H9 (cell line): Measurements from ENCODE around the gene SOS1. TPM values are rescaled to one million over a fixed set of nuclear protein-coding genes. Genes with fewer than 3 reads are reported as not detected.

ENCODE experiments used
- DNase-seq: peaks from one replicate; pipeline ENCODE4 v3.0.0-alpha.2; 2017
- H2AFZ ChIP-seq: one replicate; pipeline ENCODE4 v1.6.1; 2013; ENCODE audit warnings: mild to moderate bottlenecking, low read length, control low read depth, moderate library complexity
- H2AK5ac ChIP-seq: 2 replicates; pipeline ENCODE4 v1.6.1; 2013; ENCODE audit warnings: low read length, control low read depth, mixed read lengths; ENCODE audit not compliant: insufficient read length
- H2BK120ac ChIP-seq: one replicate; pipeline ENCODE4 v1.6.1; 2013; ENCODE audit warnings: low read depth, mild to moderate bottlenecking, low read length, control low read depth, inconsistent platforms; ENCODE audit not compliant: poor library complexity, severe bottlenecking
- H2BK12ac ChIP-seq: 2 replicates; pipeline ENCODE4 v1.6.1; 2013; ENCODE audit warnings: low read length, control low read depth, mixed read lengths, low read depth; ENCODE audit not compliant: insufficient read length
- H2BK15ac ChIP-seq: 2 replicates; pipeline ENCODE4 v1.6.1; 2013; ENCODE audit warnings: low read depth, low read length, control low read depth
- H2BK20ac ChIP-seq: one replicate; pipeline ENCODE4 v1.6.1; 2013; ENCODE audit warnings: low read depth, mild to moderate bottlenecking, low read length, control low read depth, inconsistent platforms; ENCODE audit not compliant: poor library complexity, severe bottlenecking
- H2BK5ac ChIP-seq: 2 replicates; pipeline ENCODE4 v1.6.1; 2013; ENCODE audit warnings: low read length, control low read depth, mixed read lengths; ENCODE audit not compliant: insufficient read length
- H3K14ac ChIP-seq: 2 replicates; pipeline ENCODE4 v1.6.1; 2013; ENCODE audit warnings: low read length, control low read depth; ENCODE audit not compliant: insufficient read depth
- H3K18ac ChIP-seq: 2 replicates; pipeline ENCODE4 v1.6.1; 2013; ENCODE audit warnings: low read depth, mild to moderate bottlenecking, mixed read lengths, low read length, control low read depth; ENCODE audit not compliant: insufficient read length
- H3K23ac ChIP-seq: 2 replicates; pipeline ENCODE4 v1.6.1; 2013; ENCODE audit warnings: low read length, control low read depth, mixed read lengths, low read depth; ENCODE audit not compliant: insufficient read length
- H3K23me2 ChIP-seq: 2 replicates; pipeline ENCODE4 v1.6.1; 2013; ENCODE audit warnings: low read depth, mild to moderate bottlenecking, mixed read lengths, low read length, control low read depth; ENCODE audit not compliant: insufficient read length, poor library complexity, severe bottlenecking
- H3K27ac ChIP-seq: 2 replicates; pipeline ENCODE4 v1.5.1; 2013; ENCODE audit warnings: low read length, control low read depth, mixed read lengths, low read depth; ENCODE audit not compliant: insufficient read length
- H3K27me3 ChIP-seq: 2 replicates; pipeline ENCODE4 v1.6.1; 2013; ENCODE audit warnings: low read length, control low read depth, inconsistent platforms; ENCODE audit not compliant: insufficient read depth
- H3K4ac ChIP-seq: 2 replicates; pipeline ENCODE4 v1.6.1; 2013; ENCODE audit warnings: low read depth, mild to moderate bottlenecking, control low read depth, inconsistent platforms, low read length, moderate library complexity
- H3K4me1 ChIP-seq: 2 replicates; pipeline ENCODE4 v1.6.1; 2013; ENCODE audit warnings: low read length, control low read depth, inconsistent platforms; ENCODE audit not compliant: insufficient read depth
- H3K4me2 ChIP-seq: 2 replicates; pipeline ENCODE4 v1.6.1; 2013; ENCODE audit warnings: low read length, control low read depth, mixed read lengths; ENCODE audit not compliant: insufficient read length, insufficient read depth
- H3K56ac ChIP-seq: 2 replicates; pipeline ENCODE4 v1.6.1; 2013; ENCODE audit warnings: low read depth, mild to moderate bottlenecking, mixed read lengths, low read length, control low read depth; ENCODE audit not compliant: insufficient read length
- H3K79me1 ChIP-seq: 2 replicates; pipeline ENCODE4 v1.6.1; 2013; ENCODE audit warnings: low read depth, mild to moderate bottlenecking, moderate library complexity, low read length, control low read depth, inconsistent platforms; ENCODE audit not compliant: insufficient read depth, poor library complexity, severe bottlenecking
- H3K79me2 ChIP-seq: 2 replicates; pipeline ENCODE4 v1.6.1; 2013; ENCODE audit warnings: low read length, control low read depth, inconsistent platforms; ENCODE audit not compliant: insufficient read depth
- H3K9ac ChIP-seq: 2 replicates; pipeline ENCODE4 v1.6.1; 2013; ENCODE audit warnings: low read length, control low read depth, mixed read lengths; ENCODE audit not compliant: insufficient read length; ENCODE audit errors: extremely low read depth
- H3K9me3 ChIP-seq: one replicate; pipeline ENCODE4 v1.6.1; 2013; ENCODE audit warnings: low read depth, low read length, inconsistent platforms; ENCODE audit not compliant: control insufficient read depth
- H3T11ph ChIP-seq: one replicate; pipeline ENCODE4 v1.6.1; 2013; ENCODE audit warnings: mild to moderate bottlenecking, low read length, control low read depth, inconsistent platforms
- H4K20me1 ChIP-seq: one replicate; pipeline ENCODE4 v1.6.1; 2013; ENCODE audit not compliant: control insufficient read depth, insufficient read length, insufficient read depth
- H4K5ac ChIP-seq: 2 replicates; pipeline ENCODE4 v1.6.1; 2013; ENCODE audit warnings: low read depth, mild to moderate bottlenecking, mixed read lengths, low read length, control low read depth; ENCODE audit not compliant: insufficient read length
- H4K8ac ChIP-seq: replicated peaks from 2 replicates; pipeline ENCODE4 v1.6.1; 2013; ENCODE audit warnings: low read length, control low read depth, mixed read lengths, low read depth; ENCODE audit not compliant: insufficient read length
- H4K91ac ChIP-seq: 2 replicates; pipeline ENCODE4 v1.6.1; 2013; ENCODE audit warnings: low read depth, mild to moderate bottlenecking, moderate library complexity, mixed read lengths, low read length, control low read depth; ENCODE audit not compliant: insufficient read length
- H3K27ac Mint-ChIP-seq, 3 experiments: 2 replicates in 2 of 3; 3 replicates in 1 of 3; pipeline ENCODE4 v1.8.0; 2020 to 2021; ENCODE audit warnings: mixed read lengths in 3 of 3, mild to moderate bottlenecking in 1 of 3, moderate library complexity in 1 of 3
- H3K27me3 Mint-ChIP-seq: 2 replicates; pipeline ENCODE4 v1.8.0; 2021; ENCODE audit warnings: low read depth, mild to moderate bottlenecking, moderate library complexity, mixed read lengths
- H3K36me3 Mint-ChIP-seq, 3 experiments: 2 replicates in 2 of 3; 3 replicates in 1 of 3; pipeline ENCODE4 v1.8.0; 2020 to 2021; ENCODE audit warnings: low read depth in 3 of 3, mixed read lengths in 3 of 3; ENCODE audit not compliant: insufficient read depth in 1 of 3
- H3K4me1 Mint-ChIP-seq, 2 experiments: 2 replicates each; pipeline ENCODE4 v1.8.0; 2020; ENCODE audit warnings: mixed read lengths in 2 of 2
- H3K4me3 Mint-ChIP-seq, 2 experiments: 2 replicates in 1 of 2; 3 replicates in 1 of 2; pipeline ENCODE4 v1.8.0; 2020 to 2021; ENCODE audit warnings: mild to moderate bottlenecking in 2 of 2, mixed read lengths in 2 of 2, moderate library complexity in 1 of 2
- H3K9me3 Mint-ChIP-seq, 2 experiments: 2 replicates in 1 of 2; 3 replicates in 1 of 2; pipeline ENCODE4 v1.8.0; 2020; ENCODE audit warnings: mild to moderate bottlenecking in 2 of 2, mixed read lengths in 2 of 2, moderate library complexity in 1 of 2
- WGBS: extraction: QIAGEN DNeasy Blood & Tissue Kit; methylation state at CpG from one replicate; pipeline ENCODE4 v1.1.7; 2013; ENCODE audit warnings: missing lambda C conversion rate, low lambda C conversion rate, mixed read lengths; ENCODE audit not compliant: insufficient read length; ENCODE audit errors: extremely low coverage; 5-methylcytosine and 5-hydroxymethylcytosine counted together
- total RNA-seq: library from RNA; stranded (reverse); gene quantifications from 2 replicates; pipeline ENCODE4 v1.2.1, GENCODE V29; 2021
- TF ChIP-seq, protein P1 (sequence below): fragments of 200-600 bp; sonication (generic); conservative IDR thresholded peaks from 3 replicates; pipeline ENCODE4 v1.8.0; 2021; ENCODE audit warnings: antibody characterized with exemption, mild to moderate bottlenecking

SOS1 gene
- total RNA-seq, 1 experiment from 2014 or later, result 35.8 TPM

DNA sequence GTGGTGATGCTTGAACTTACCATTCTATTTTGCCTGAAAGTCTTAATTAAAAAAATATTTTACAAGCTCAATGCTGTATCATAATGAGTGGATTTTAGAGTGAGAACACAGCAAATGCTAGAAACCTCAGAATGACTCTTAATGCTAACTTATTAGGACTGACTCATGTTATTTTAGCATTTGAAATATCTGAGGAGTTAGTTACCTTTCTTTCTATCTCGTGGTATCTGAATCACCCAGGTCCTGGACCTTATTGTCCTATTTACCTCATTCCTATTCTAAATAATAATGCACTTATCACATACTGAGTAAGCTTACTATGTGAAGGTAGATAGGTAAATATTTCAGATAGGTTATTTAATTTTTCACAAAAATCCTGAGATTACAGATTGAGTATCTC is 70.7 kb downstream of the SOS1 start:
- H2BK5ac ChIP-seq, result no peak overlapping the region
- H3K14ac ChIP-seq, result no peak overlapping the region
- no peaks in the 10 kb centered on the region for H3K23me2 ChIP-seq
- no peaks in the 10 kb centered on the region for H3K27me3 Mint-ChIP-seq
- no peak overlapping the region for H3K9ac ChIP-seq
- H3K27ac Mint-ChIP-seq, result no peak overlapping the region
- no CpG with 5 or more reads among the region's 1 CpG for WGBS
- no peaks in the 10 kb centered on the region for H3K79me1 ChIP-seq
- H3K27ac ChIP-seq, result no peak overlapping the region
- H2AK5ac ChIP-seq, result no peak overlapping the region
- H4K5ac ChIP-seq, result no peak overlapping the region
- no peak overlapping the region for H3K56ac ChIP-seq
- H2BK15ac ChIP-seq, result no peak overlapping the region
- no peak overlapping the region for H3K4ac ChIP-seq
- H3K18ac ChIP-seq, result no peak overlapping the region
- no peak overlapping the region for H3T11ph ChIP-seq
- H3K23ac ChIP-seq, result no peak overlapping the region
- H3K4me1 Mint-ChIP-seq, result peaks cover 3 to 7% of the 10 kb centered on the region in 2 experiments
- H3K4me1 ChIP-seq, result no peaks in the 10 kb centered on the region
- no peak for DNase-seq
- no peaks in the 10 kb centered on the region for H3K9me3 ChIP-seq
- H2BK12ac ChIP-seq, result no peak overlapping the region
- H3K79me2 ChIP-seq, result no peaks in the 10 kb centered on the region
- H3K4me3 Mint-ChIP-seq, result no peak overlapping the region
- H3K36me3 Mint-ChIP-seq, result peaks cover 24 to 55% (median 51%) of the 10 kb centered on the region in 3 experiments
- H3K9me3 Mint-ChIP-seq, result no peaks in the 10 kb centered on the region; a peak in 1 of 5 replicates
- H3K4me2 ChIP-seq, result no peak overlapping the region
- no peak overlapping the region for H2AFZ ChIP-seq
- no peak overlapping the region for H2BK120ac ChIP-seq
- H2BK20ac ChIP-seq, result no peak overlapping the region
- H4K20me1 ChIP-seq, result no peaks in the 10 kb centered on the region
- no peaks in the 10 kb centered on the region for H3K27me3 ChIP-seq
- H4K8ac ChIP-seq, result no peak overlapping the region
- no peak overlapping the region for H4K91ac ChIP-seq
- TF ChIP-seq, protein P1, sequence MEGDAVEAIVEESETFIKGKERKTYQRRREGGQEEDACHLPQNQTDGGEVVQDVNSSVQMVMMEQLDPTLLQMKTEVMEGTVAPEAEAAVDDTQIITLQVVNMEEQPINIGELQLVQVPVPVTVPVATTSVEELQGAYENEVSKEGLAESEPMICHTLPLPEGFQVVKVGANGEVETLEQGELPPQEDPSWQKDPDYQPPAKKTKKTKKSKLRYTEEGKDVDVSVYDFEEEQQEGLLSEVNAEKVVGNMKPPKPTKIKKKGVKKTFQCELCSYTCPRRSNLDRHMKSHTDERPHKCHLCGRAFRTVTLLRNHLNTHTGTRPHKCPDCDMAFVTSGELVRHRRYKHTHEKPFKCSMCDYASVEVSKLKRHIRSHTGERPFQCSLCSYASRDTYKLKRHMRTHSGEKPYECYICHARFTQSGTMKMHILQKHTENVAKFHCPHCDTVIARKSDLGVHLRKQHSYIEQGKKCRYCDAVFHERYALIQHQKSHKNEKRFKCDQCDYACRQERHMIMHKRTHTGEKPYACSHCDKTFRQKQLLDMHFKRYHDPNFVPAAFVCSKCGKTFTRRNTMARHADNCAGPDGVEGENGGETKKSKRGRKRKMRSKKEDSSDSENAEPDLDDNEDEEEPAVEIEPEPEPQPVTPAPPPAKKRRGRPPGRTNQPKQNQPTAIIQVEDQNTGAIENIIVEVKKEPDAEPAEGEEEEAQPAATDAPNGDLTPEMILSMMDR, result no peak
